GM21526 (cell line): ENCODE data around the gene TEAD2.
"Not testable (repeated sequence)": the region's sequence is repeated elsewhere in the genome, so short reads cannot be mapped to it uniquely, and the experiment has no call there.

Source experiments
- ATAC-seq: cut with Tn5 transposase; IDR thresholded peaks from one replicate; pipeline ENCODE4 v1.9.1; 2021; ENCODE audit warnings: moderate library complexity; ENCODE audit not compliant: unreplicated experiment, low FRiP score

The TEAD2 gene

DNA sequence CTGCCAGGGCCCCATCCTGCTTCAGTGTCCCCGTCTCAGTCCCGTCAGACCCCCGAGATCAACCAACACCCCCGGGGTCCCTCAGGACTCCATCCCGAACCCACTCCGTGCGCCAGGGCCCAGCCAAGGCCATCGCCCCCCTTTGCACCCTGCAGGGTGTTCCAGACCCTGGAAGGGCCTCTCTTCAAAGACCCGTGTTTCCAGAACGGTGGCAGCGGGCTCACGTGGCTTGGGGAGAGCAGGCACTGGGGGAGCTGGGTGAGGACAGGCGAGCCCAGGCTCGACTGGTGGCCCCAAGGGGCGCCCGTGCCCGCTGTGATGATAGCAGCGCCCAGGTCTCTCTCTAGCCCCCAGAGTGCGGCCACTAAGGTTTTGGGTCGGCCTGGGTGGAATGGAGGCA is 27.2 kb upstream of the TEAD2 start:
- no peak for ATAC-seq

DNA sequence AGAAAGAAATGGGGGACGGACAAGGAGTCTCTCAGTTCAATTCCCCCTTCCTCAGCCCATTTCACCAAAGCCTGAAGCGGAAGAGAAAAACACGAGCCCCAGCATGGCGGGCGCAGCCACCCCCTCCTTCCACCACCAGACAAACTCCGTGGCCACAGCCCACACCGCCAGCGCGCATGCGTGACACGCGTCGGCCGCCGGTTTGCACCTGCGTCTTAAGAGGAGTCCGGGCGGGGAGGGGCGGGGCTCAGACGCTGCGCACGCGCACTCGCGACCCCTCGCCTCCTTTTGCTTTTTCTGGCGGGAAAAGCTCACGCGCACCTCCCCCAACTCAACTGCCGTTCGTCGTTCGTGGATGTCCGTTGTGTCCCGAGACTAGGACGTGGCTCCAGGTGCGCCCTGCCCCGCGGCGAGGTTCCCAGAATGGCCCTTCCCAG is 25.7 kb upstream of the TEAD2 start, which contains the start of gene KASH5:
Gene KASH5 (plus strand): TSS at position 314 of the 437 bp plus-strand sequence. CDS start 2,635 bp downstream, outside the sequence.
- no peak for ATAC-seq

GRCh38 chr19:49383599-49383998 is 21.4 kb upstream of the TEAD2 start:
- no peak for ATAC-seq

DNA sequence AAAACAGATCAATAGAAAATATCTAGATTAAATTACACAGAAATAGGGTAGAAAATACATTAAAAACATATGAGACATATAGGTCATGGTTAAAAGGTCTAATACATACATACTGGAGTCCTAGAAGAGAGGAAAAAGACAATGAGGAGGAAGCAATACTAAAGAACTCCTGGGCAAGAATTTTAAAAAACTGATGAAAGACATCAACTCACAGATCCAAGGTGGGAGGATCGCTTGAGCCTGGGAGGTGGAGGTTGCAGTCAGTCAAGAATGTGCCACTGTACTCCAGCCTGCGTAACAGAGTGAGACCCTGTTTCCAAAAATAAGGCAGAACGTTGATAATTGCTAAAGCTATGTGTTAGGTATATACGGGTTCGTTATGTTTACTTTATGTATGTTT is 20.4 kb upstream of the TEAD2 start:
- ATAC-seq = no peak

GRCh38 chr19:49380391-49380790 is 18.2 kb upstream of the TEAD2 start:
- ATAC-seq = no peak

GRCh38 chr19:49378512-49378911 is 16.3 kb upstream of the TEAD2 start:
- ATAC-seq = no peak

- no peak for ATAC-seq
Observed at GRCh38 chr19:49374665-49375434, 12.6 kb upstream of the TEAD2 start.

DNA sequence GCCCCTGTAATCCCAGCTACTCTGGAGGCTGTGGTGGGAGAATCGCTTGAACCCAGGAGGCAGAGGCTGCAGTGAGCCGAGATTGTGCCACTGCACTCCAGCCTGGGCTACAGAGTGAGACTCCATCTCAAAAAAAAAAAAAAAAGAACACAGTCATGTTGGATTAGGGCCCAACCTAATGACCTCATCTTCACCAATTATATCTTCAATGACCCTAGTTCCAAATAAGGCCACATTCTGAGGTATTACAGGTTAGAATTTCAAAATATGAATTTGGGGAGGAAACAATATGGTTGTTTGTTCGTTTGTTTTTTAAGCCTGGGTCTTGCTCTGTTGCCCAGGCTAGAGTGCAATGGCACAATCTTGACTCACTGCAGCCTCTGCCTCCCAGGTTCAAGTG is 11.0 kb upstream of the TEAD2 start:
- ATAC-seq = not testable (repeated sequence)

DNA sequence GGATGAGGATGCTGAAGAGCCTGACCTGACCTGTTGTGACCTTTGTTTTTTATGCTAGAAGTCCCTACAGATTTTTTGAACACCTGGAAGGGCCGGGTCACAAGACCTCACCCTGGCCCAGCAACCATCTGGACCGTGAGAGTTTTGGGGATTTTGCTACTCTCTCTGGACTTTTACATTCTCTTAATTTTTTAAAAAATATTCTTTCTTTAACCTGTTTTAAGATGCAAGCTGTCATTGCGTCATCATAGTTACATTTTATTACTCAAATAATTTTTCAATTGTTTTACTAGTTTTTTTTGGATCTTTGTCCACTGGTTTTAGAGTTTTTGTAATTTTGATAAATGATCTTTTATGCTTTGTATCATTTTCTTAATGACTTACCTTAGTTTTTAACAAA is 9.0 kb upstream of the TEAD2 start:
- ATAC-seq = no peak

DNA sequence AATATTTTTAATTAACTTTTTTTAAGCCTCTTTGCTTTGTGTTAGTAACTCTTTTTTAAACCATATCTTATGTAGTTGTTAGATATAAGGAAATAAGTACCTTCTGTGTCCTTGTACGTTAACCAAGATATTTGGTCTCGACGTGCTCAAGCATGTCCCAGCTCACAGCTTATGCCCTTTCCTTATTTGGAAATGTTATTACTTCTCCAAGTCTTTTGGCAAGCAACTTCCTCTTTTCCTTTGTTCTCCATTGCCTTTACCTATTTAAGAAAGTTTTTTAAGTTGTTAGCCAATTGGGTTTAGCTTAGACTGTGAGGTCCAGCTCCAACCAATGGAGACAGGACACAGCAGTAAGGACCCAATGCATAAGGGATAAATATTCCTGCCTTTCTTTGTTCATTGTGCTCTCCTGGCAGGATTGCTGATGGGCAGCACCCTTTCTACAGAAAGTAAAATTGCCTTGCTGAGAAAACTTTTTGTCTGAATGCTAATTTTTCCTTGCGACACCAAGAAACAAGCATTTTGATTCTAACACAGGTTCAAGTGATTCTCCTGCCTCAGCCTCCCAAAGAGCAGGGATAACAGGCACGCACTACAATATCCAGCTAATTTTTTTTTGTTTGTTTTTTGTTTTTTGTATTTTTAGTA is 6.6 kb upstream of the TEAD2 start:
- ATAC-seq = no peak

GRCh38 chr19:49366110-49366509 is 3.9 kb upstream of the TEAD2 start:
- no peak for ATAC-seq

- ATAC-seq = no peak
Observed at GRCh38 chr19:49364083-49364737, 2.0 kb upstream of the TEAD2 start.

GRCh38 chr19:49363268-49364082 is 1.3 kb upstream of the TEAD2 start, which contains the start of gene DKKL1:
Gene DKKL1, plus strand, starts transcription at chr19:49363877. Its CDS starts 122 bp downstream, at chr19:49363999.
- peak; percentile 57 for ATAC-seq

DNA sequence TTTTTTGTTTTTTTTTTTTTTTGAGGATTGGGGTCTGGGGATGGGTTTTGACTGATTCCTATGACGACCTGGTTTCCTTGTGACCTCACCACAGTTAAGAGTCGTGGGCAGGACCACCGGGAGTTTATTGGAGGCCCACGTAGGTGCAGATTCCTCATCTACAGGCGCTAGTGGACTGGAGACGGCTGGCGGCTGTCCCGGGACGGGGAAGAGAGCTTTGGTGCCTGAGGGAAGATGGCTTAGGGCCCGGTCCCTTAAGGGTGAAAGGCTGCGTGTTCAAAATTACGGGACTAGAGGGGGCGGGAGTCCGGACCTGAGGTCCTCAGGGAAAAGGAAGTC is 682 bp upstream of the TEAD2 start:
- no peak for ATAC-seq

GRCh38 chr19:49361438-49362047 is 673 bp downstream of the TEAD2 start:
- ATAC-seq = no peak

GRCh38 chr19:49359851-49360820 is 2.1 kb downstream of the TEAD2 start:
- no peak for ATAC-seq

DNA sequence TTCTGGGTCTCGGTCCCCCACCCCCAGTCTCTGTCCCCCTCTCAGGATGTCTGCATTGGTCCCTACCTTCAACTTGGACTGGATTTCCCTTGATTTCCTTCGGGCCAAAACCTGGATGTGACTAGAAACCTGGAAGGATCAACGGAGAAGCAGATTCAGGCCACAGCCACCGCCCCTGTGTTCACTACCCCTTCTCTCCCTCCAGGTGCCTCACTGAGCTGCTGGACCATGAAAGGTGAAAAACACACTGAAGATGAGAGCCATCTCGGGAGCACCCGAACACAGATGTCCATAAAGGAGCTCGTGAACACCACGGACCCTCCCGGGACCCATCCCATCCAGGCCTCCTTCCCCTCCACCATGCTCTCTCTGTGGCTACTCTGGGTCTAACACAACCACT is 5.0 kb downstream of the TEAD2 start:
- no peak for ATAC-seq

DNA sequence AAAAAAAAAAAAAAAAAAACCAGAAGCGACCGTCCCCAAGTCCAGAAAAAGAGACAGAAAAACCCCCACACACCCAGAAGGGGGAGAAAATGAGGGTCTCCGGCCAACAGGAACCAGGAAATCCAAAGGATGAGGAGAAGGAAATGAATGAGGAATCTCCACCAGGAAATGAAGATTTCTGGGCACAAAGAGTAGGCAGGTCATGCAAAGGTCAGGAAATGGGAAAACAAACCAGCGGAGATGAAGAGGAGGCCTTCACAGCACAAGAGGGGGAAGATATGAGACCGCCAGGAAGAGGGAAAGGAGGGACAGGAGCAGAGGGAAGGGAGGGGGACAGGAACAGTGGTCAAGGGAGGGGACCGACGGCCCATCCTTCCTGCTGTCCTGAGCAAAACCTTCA is 5.8 kb downstream of the TEAD2 start:
- no peak for ATAC-seq

DNA sequence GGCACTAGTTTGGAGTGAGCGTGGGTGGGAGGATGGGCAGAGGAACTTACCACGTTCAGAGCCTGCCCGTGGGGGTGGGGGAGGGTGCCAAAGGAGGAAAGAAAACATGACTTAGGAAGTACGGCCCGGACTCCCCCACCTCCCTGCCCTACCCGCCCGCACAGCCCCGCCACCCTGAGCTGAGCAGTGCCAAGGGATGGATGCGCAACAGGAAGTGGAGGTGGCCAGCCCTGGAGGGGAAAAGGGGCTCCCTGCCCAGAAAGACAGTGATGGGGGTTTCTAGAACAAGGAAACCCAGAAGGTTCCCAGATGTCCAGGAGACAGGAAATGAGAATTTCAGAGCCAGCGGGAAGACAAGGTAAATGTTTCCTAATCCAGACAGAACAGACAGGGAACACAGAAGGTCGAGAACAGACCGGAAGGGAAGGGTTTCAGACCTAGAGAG is 6.3 kb downstream of the TEAD2 start:
- ATAC-seq = no peak
